A673 (cell line): ENCODE results near the gene MRPL43.

Source experiments
- CTCF ChIP-seq: fragments of 300-800, 200-600 bp; sonication (generic); conservative IDR thresholded peaks from 2 replicates; pipeline ENCODE4 v1.5.1; 2017; ENCODE audit warnings: low read depth, mild to moderate bottlenecking, antibody characterized with exemption, low read length, moderate library complexity, mixed read lengths
- EZH2 ChIP-seq: fragments of 200-600 bp; sonication (generic); IDR thresholded peaks from 2 replicates; pipeline ENCODE4 v1.6.1; 2017; ENCODE audit warnings: borderline replicate concordance, low read depth, mild to moderate bottlenecking, mixed read lengths, antibody characterized with exemption, low read length; ENCODE audit not compliant: poor library complexity, severe bottlenecking

- TF ChIP-seq CTCF (no peak), EZH2 (no peak)
Measured at GRCh38 chr10:100988166-100988565, 869 bp upstream of the MRPL43 start.
